ENCODE results near the gene ZNF200. TPM values are rescaled to one million over a fixed set of nuclear protein-coding genes. Genes with fewer than 3 reads are reported as not detected.

Gene ZNF200
- total RNA-seq = 5.0 and 5.7 TPM in 2 replicates

DNA sequence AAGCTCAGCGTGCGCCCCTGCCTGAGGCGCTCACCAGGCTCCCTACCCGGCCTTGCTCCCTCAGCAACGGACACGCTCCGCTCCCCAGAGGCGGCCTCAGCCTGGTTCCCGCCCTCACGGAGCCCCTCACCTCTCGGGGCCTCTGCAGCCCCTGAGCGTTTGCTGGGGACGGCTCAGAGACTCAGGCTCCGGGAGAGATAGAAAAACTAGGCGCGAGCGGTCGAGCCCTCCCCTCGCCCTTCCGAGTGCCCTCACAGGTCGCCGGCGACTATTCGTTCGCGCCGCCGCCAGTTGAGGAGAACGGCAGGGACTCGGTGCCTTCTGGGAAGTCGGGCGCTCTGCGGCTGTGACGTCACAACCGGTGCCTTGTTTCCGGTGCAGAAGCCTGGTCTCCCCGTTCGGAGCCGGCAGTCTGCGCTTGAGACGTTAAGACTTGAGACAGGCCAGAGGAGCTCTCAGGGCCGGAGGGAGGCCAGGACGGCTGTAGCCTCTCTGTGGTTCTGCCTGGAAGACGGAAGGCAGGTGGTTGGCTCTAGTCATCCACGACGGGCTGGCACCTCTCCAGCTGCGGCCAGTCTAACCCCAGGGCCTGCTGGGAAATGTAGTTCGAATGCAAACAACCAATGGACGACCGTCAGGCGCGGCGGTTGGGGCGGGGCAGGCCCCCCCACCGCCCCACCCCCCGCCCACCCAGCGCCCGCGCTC lies at the start of gene ZNF200:
TSS of gene ZNF200 (minus strand) at position 302 of the 705 bp plus-strand sequence. CDS start 1,403 bp downstream, outside the sequence.

DNA sequence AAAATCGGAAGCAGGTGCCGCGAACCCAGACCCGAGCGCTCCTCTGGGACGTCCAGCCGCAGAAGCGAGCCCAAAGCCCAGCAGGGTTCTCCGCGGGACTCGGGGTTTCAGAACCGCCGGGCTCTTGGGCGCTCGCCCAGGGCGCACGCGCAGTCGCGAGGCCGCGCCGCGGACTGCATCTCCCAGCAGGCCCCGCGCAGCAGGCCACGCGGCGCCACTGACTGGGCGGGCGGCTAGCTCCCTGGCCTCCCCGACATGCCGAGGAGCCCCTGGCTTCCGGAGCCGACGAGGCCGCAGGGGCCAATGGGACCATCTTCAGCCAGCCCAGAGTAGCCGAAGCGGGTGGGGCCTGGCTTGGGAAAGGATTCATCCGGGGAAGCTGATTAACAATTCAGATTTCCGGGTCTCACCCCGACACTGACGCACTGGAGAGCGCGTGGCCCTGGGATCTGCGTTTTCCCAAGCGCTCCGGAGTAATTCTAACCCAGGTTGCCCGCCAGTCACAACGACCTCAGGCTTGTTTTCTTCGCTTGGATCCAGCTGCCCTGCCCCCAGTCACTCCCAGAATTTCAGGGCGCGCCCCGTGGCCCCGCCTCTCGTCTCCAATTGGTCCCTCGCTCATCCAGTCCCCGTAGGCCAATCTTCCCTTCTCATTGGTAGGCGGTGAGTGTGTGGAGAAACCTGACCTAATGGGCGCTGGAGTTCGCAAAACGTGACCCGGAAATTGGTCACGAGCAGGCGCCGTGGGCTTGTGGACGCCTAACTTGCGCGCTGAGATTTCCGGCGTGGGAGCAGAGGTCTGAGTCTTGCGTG lies 48.0 kb upstream of the ZNF200 start, which contains the start of gene ZNF263:
TSS of gene ZNF263 (plus strand) at position 762 of the 813 bp plus-strand sequence. CDS start 328 bp downstream, outside the sequence.

DNA sequence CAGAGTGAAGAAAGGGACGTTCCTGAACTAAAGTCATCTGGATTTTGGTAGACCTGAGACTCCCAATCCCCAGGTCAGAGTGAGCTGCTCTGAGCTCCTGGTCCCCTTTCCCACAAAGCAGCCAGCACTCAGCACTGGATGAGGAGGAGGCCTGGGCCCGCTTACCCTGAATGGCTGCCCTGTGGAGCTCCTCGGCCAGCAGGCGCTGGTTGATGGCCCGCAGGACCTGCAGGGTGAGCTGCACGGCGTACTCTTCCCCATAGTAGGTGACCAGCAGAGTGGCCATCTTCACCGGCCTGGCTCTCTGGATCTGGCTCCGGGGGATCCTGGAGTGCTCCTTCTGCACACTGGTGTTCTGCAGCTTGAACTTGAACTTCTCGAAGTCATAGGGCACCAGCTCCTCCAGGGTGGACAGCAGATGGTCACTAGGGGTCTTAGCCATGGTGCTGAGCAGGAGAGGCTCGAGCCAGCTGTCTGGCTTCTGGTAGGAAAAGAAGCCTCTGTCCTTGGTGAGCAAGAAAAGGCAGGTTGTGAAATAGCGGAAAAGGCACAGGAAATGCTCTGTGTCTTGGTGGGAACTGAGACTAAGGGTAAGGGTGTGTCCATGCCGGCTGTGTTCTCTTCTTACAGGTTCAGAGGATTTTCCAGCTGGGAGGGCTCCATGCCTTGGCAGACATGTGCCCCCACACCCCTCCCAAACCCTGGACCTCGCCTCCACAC lies 21.3 kb upstream of the ZNF200 start, which contains the start of gene MEFV:
TSS of gene MEFV (minus strand) at position 488 of the 720 bp plus-strand sequence. CDS start at position 442, 46 bp downstream.

DNA sequence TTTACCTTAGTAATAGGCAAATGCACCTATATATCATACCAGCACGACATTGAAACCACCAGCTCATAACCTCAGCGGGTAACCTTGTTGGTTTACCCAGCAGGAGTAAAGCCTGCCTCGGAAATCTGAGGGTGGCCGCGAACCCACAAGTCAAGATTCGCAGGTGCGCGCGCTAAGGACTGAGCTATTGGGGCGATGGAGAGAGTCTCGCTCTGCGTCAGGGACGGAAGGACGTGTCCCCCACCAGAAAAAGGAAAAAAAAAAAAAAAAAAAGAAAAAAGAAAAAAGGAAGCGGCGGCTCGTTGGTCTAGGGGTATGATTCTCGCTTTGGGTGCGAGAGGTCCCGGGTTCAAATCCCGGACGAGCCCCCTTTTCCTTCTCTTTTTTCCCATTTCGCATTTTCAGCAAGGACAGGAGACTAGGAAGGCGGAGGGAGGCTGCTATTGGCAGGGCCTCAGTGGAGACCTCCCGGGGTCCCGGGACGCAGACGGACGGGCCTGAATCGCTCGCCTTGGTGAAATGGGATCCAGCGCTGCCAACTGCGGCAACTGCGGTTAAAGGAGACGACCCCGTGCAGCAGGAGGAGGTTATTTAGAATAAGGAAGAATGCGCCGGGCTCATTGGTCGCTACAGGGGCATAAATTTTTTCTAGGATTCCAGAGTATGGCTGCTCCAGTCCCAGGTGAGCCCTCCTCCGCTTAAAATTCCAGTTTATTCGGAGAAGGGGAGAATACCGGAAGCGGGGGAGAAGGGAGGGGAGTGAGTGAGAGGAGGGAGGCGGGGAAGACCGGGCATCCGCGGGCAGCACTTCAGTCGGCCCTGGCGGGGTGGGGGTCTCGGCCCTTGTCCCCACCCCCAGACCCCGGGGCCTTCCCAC lies 46.9 kb downstream of the ZNF200 start, which contains the start of gene OR1F1:
TSS of gene OR1F1 (plus strand) at position 407 of the 877 bp plus-strand sequence.

Other genes starting within 250 kb of the ZNF200 start
- gene CLDN9, start 222.2 kb downstream of the ZNF200 start, total RNA-seq = 0.49 TPM in 1 of 2 replicates, not detected in the other
- gene CLDN6, start 217.0 kb downstream of the ZNF200 start, total RNA-seq = 0.63 and 0.70 TPM in 2 replicates
- gene TNFRSF12A, start 214.8 kb downstream of the ZNF200 start, total RNA-seq = 298 and 319 TPM in 2 replicates
- 27.3 and 35.7 TPM in 2 replicates for gene HCFC1R1, start 211.2 kb downstream of the ZNF200 start, total RNA-seq
- gene THOC6, start 211.1 kb downstream of the ZNF200 start, total RNA-seq = 35.3 and 36.5 TPM in 2 replicates
- gene BICDL2, start 198.2 kb downstream of the ZNF200 start, total RNA-seq = 18.6 and 24.9 TPM in 2 replicates
- gene MMP25, start 188.6 kb downstream of the ZNF200 start, total RNA-seq = 0.46 and 0.56 TPM in 2 replicates
- 10.1 and 10.9 TPM in 2 replicates for gene IL32, start 169.5 kb downstream of the ZNF200 start, total RNA-seq
- not detected in 2 replicates for gene ZSCAN10, start 135.9 kb downstream of the ZNF200 start, total RNA-seq
- gene ZNF205, start 122.6 kb downstream of the ZNF200 start, total RNA-seq = 18.0 and 20.3 TPM in 2 replicates
- 4.9 and 9.0 TPM in 2 replicates for gene ZNF213, start 100.1 kb downstream of the ZNF200 start, total RNA-seq
- 0.78 TPM in 1 of 2 replicates, not detected in the other for gene OR1F1, start 47.0 kb downstream of the ZNF200 start, total RNA-seq
- gene MEFV, start 21.5 kb upstream of the ZNF200 start, total RNA-seq = under 0.01 TPM in 1 of 2 replicates, not detected in the other
- gene ZNF263, start 48.3 kb upstream of the ZNF200 start, total RNA-seq = 31.0 and 34.0 TPM in 2 replicates
- gene TIGD7, start 70.3 kb upstream of the ZNF200 start, total RNA-seq = 1.5 TPM in 2 replicates
- gene ZNF75A, start 70.3 kb upstream of the ZNF200 start, total RNA-seq = 6.1 and 10.2 TPM in 2 replicates
- gene OR2C1, start 120.7 kb upstream of the ZNF200 start, total RNA-seq = not detected in 2 replicates
- 12.0 and 14.5 TPM in 2 replicates for gene ZSCAN32, start 165.8 kb upstream of the ZNF200 start, total RNA-seq
- 7.4 and 8.3 TPM in 2 replicates for gene ZNF174, start 166.1 kb upstream of the ZNF200 start, total RNA-seq
- 1.2 and 1.8 TPM in 2 replicates for gene ZNF597, start 208.3 kb upstream of the ZNF200 start, total RNA-seq
- 18.3 and 21.7 TPM in 2 replicates for gene NAA60, start 208.5 kb upstream of the ZNF200 start, total RNA-seq

Data from airway epithelial cell (primary cell).